ENCODE results near the gene WFIKKN1. TPM values are rescaled to one million over a fixed set of nuclear protein-coding genes. Genes with fewer than 3 reads are reported as not detected.

The WFIKKN1 gene
- total RNA-seq, 1 donor from 2014 or later: 0.40 TPM

DNA sequence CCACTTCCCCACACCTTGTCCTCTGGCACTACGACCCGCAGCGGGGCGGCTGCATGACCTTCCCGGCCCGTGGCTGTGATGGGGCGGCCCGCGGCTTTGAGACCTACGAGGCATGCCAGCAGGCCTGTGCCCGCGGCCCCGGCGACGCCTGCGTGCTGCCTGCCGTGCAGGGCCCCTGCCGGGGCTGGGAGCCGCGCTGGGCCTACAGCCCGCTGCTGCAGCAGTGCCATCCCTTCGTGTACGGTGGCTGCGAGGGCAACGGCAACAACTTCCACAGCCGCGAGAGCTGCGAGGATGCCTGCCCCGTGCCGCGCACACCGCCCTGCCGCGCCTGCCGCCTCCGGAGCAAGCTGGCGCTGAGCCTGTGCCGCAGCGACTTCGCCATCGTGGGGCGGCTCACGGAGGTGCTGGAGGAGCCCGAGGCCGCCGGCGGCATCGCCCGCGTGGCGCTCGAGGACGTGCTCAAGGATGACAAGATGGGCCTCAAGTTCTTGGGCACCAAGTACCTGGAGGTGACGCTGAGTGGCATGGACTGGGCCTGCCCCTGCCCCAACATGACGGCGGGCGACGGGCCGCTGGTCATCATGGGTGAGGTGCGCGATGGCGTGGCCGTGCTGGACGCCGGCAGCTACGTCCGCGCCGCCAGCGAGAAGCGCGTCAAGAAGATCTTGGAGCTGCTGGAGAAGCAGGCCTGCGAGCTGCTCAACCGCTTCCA, 2.7 kb downstream of the WFIKKN1 start:
- intact Hi-C loops (cut with DNase I): no loop called here

DNA sequence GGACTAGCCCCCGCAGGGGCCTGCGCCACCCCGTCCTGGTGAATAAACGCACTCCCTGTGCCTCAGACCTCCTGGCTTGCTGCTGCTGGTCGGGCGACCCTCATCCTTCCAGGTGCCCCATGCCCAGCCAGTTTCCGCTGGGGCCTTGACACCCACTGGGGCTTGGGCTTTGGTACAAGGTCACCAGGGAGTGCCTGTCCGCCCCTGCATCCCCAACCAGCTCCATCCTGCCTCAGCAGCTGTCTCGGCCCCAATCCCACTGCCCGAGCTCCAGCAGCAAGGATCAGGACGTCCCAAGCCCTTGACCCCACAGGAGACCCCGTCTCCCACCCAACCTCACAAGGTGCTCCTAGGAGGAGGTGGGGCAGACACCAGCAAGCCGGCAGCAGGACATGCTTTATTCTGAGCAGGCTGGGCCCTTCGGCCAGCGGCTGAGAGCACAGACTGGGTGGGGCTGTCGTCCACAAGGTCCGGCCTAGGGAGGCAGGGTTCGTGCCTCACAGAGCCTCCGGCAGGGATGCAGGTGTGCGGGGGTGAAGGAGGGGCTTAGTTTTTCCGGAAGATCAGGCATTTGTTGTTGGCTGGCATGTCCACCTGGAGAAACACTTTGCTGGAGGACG, 3.4 kb downstream of the WFIKKN1 start:
- DNase-seq (ENCODE audit: low spot score): no peak
- intact Hi-C loops (cut with DNase I): no loop called here

More for the DNA sequence above, 2.7 kb downstream of the WFIKKN1 start:
- DNase-seq (ENCODE audit: low spot score): no peak

DNA sequence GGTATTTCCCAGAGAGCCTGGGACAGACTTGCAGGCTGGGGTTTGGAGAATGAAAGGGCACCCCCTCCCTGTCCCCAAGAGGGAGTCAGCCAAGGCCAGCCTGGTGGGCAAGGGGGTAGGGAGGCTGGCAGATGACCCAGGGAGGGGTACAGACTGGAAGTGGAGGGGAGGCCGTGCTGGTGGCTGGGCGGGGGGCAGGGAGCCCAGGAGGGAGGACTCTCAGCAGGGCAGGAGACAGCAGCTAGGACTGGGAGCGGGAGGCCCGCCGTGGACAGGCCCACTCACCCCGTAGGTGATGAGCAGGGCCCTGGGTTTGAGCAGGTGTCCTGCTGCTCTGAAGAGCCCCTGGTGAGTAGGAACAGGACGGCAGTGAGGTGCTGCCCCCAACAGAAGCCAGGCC, 4.2 kb downstream of the WFIKKN1 start:
- no peak for DNase-seq (ENCODE audit: low spot score)
- intact Hi-C loops (cut with DNase I): no loop called here

DNA sequence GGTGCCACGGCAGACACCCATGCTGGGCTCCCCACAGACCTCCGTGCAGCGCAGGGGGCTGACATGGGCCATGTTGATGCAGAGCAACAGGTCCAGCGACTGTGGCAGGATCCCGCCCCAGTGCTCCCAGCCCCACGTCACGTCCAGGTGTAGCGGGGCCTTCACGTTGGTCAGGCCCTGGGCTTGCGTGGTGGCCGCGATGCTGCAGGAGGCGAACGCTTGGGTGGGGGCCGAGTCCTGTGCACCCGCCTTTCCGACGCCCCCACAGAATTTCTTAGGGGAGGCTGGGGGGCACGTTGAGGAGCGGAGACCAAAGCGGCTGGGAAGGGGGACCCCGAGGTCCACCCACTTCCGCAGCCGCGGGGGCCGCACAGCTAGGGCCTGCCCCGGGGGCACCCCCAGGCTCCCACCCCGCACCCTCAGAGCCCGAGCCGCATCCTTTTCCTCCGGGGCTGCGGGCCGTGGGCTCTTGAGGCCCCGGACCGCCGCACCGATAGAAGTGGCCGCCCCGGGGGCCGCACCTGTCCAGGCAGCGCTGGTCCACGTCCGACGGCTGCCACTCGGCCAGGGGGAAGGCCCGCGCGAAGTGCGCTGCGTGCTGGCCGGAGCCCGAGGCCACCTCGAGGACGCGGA, 4.9 kb downstream of the WFIKKN1 start:
- intact Hi-C loops (cut with DNase I): no loop called here
- no peak for DNase-seq (ENCODE audit: low spot score)

GRCh38 chr16:636206-637080, 5.7 kb downstream of the WFIKKN1 start, which contains the start of gene METTL26:
METTL26 (minus strand) TSS chr16:636305; CDS start chr16:636290, 15 bp downstream.
- intact Hi-C loops (cut with DNase I): no loop called here
- peak; percentile 97 for DNase-seq (ENCODE audit: low spot score)

- peak; percentile 96 for DNase-seq (ENCODE audit: low spot score)
- intact Hi-C loops (cut with DNase I): no loop called here
These were observed 6.6 kb downstream of the WFIKKN1 start for GRCh38 chr16:637081-638018.

GRCh38 chr16:638034-638543, 7.3 kb downstream of the WFIKKN1 start:
- no peak for DNase-seq (ENCODE audit: low spot score)
- intact Hi-C loops (cut with DNase I): no loop called here

DNA sequence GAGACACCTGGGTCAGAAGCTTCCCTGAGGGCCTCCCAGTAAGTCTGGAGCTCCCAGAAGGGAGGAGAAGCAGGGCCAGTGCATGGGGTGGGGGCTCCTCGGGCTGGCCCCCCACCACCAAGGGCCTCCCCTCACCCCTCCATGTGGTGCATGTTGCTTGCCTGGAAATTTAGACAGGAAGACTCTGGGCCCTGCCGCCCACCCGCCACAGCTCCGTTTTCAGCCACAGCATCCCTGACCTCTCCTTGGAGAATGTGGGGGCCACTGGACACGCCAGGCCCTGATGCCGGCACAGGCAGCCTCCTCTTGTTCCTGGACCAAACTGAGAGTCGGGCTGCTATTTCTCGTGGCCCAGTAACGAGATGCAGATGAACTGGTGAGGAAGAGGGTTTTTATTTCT, 8.1 kb downstream of the WFIKKN1 start:
- no peak for DNase-seq (ENCODE audit: low spot score)
- intact Hi-C loops (cut with DNase I): no loop called here

DNA sequence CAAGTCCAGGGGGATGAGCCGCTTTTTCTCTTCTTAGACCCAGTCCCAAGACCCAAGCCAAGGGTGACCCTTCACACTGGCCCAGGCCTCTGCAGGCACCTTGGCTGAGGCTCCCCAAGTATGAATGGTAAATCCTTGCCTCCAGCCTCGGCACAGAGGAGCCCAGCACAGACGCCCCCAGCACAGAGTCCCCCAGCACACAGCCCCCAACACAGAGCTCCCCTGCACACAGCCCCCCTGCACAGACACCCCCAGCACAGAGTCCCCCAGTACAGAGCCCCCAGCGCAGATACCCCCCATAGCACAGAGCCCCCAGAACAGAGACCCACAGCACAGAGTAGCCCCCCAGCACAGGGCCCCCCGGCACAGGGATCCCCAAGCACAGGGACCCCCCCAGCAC, 9.8 kb downstream of the WFIKKN1 start:
- intact Hi-C loops (cut with DNase I): loop anchor here (2.0 to 5.0 kb wide), 2 partner anchors 20 to 53 kb away; no protein-coding TSS in a partner anchor

GRCh38 chr16:641326-642188, 10.8 kb downstream of the WFIKKN1 start, which contains the start of gene MCRIP2:
MCRIP2 (plus strand) TSS chr16:641828; CDS start chr16:641992, 164 bp downstream.
- DNase-seq (ENCODE audit: low spot score): peak; percentile 93
- intact Hi-C loops (cut with DNase I): loop anchor here (2.0 to 5.0 kb wide), 2 partner anchors 19 to 54 kb away; no protein-coding TSS in a partner anchor

More for the DNA sequence above, 9.8 kb downstream of the WFIKKN1 start:
- DNase-seq (ENCODE audit: low spot score): no peak

GRCh38 chr16:642189-643049, 11.6 kb downstream of the WFIKKN1 start:
- intact Hi-C loops (cut with DNase I): loop anchor here (5.0 kb wide), 1 partner anchor 55 kb away; no protein-coding TSS in a partner anchor
- no peak for DNase-seq (ENCODE audit: low spot score)

GRCh38 chr16:643050-643368, 12.2 kb downstream of the WFIKKN1 start:
- no peak for DNase-seq (ENCODE audit: low spot score)
- intact Hi-C loops (cut with DNase I): loop anchor here (5.0 kb wide), 1 partner anchor 56 kb away; no protein-coding TSS in a partner anchor

DNA sequence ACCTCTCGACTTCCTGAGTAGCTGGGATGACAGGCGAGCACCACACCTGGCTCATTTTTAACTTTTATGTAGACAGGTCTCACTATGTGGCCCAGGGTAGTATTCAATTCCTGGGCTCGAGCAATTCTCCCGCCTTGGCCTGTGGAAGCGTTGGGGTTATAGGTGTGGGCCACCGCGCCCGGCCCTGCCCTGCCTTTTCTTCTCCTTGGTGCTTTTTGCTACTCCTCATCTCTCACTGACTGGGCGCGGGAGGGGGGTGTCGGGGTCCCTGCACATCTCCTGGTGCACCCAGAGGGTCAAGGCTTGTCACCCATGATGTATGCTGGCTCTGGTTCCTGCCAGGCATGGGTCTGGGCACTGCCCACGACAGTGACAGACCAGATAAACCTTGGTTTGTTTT, 13.8 kb downstream of the WFIKKN1 start:
- no peak for DNase-seq (ENCODE audit: low spot score)
- intact Hi-C loops (cut with DNase I): loop anchor here (5.0 kb wide), 1 partner anchor 57 kb away; no protein-coding TSS in a partner anchor

DNA sequence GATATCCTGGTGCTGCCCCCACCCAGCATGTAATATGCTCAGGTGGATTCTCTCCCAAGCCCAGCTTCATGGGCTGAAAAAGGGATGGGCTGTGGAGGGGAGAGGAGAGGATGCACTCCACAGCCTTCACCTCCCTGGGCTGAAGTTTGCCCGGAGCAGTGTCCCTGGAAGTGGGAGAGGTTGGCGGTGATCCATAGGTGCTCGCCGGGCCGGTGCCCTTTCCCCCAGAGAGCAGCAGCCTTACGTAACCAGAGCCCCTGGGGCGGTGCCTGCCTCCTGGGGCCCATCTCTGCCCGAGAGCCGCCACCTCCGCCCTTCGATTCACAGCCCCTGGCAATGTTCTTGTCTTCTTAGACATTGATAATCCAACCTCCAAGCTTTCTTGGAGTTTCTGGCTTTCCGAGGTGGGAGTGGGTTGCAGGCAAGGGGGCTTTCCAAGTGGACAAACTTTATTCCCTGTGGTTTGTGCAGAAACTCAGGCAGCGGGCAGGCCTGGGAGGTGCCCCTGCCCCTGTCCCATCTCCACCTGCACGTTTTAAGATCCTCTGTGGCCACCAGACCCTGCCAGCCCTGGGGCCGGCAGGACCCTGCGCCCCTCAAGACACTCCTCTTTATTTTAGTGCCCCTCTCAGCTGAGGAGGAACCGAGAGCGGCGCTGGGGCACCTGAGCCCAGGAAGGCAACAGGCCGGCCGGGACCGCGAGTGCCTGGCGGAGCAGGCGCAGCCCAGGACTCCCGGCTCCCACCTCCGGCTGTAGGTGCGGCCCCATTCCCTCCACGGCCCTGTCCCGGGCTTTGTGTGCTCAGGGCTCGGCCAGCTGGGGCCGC, 15.3 kb downstream of the WFIKKN1 start:
- intact Hi-C loops (cut with DNase I): no loop called here
- DNase-seq (ENCODE audit: low spot score): no peak

GRCh38 chr16:646679-647172, 15.9 kb downstream of the WFIKKN1 start:
- no peak for DNase-seq (ENCODE audit: low spot score)
- intact Hi-C loops (cut with DNase I): no loop called here

Data from cardiac septum (tissue), 1 donor.